IgD-negative memory B cell (primary cell): ENCODE measurements around the gene SLC6A13. TPM values are rescaled to one million over a fixed set of nuclear protein-coding genes. Genes with fewer than 3 reads are reported as not detected.
"Not testable (repeated sequence)": the region's sequence is repeated elsewhere in the genome, so short reads cannot be mapped to it uniquely, and the experiment has no call there.

Experiments
- H3K27ac Mint-ChIP-seq, 3 donors: one replicate each; pipeline ENCODE4 v1.8.0; 2020 to 2022; ENCODE audit warnings: mild to moderate bottlenecking in 3 of 3, mixed read lengths in 3 of 3, moderate library complexity in 1 of 3
- H3K27me3 Mint-ChIP-seq: one replicate; pipeline ENCODE4 v1.8.0; 2021; ENCODE audit warnings: mixed read lengths
- H3K36me3 Mint-ChIP-seq: one replicate; pipeline ENCODE4 v1.8.0; 2020; ENCODE audit warnings: mild to moderate bottlenecking, mixed read lengths
- H3K4me1 Mint-ChIP-seq, 3 donors: one replicate each; pipeline ENCODE4 v1.8.0; 2020 to 2022; ENCODE audit warnings: mixed read lengths in 3 of 3, mild to moderate bottlenecking in 1 of 3
- H3K4me3 Mint-ChIP-seq, 4 donors: one replicate each; pipeline ENCODE4 v1.8.0; 2020 to 2022; ENCODE audit warnings: mild to moderate bottlenecking in 4 of 4, mixed read lengths in 4 of 4, moderate library complexity in 3 of 4
- H3K9me3 Mint-ChIP-seq, 3 donors: one replicate each; pipeline ENCODE4 v1.8.0; 2020 to 2021; ENCODE audit warnings: mixed read lengths in 3 of 3, mild to moderate bottlenecking in 1 of 3
- polyA plus RNA-seq: library from polyadenylated mRNA; unstranded; fragments of 300-500 nt; fragmentation: Illumina TruSeq; gene quantifications from one replicate; pipeline ENCODE4 v1.2.3, GENCODE V29; 2021

The SLC6A13 gene
- polyA plus RNA-seq, 1 donor from 2014 or later, result not detected

DNA sequence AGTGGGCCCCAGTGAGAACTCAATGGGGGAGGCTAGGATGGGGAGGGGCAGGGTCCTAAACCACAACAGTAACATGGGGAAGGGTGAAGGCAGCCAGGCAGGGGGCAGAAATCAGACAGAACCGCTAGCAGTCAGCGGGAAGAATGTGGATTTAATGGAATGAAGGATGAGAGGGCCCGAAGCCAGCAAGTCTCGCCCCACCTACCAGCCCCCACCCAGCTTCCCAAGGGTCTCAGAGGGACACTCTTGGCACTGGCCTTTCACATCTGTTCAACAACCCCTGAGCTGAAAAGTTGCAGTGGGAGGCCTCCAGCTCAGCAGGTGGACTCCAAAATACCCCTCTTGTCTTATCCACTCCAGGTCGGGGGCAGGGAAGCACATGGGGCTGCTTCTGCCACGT is 42.1 kb downstream of the SLC6A13 start:
- H3K4me3 Mint-ChIP-seq, result no peak overlapping the region
- H3K27me3 Mint-ChIP-seq, result peaks cover 11% of the 10 kb centered on the region
- no peaks in the 10 kb centered on the region for H3K36me3 Mint-ChIP-seq
- H3K4me1 Mint-ChIP-seq, result peaks cover 0 to 1% (median 0%) of the 10 kb centered on the region in 3 donors
- peaks cover 0 to 1% (median 0%) of the 10 kb centered on the region in 3 donors for H3K9me3 Mint-ChIP-seq
- no peak overlapping the region for H3K27ac Mint-ChIP-seq

DNA sequence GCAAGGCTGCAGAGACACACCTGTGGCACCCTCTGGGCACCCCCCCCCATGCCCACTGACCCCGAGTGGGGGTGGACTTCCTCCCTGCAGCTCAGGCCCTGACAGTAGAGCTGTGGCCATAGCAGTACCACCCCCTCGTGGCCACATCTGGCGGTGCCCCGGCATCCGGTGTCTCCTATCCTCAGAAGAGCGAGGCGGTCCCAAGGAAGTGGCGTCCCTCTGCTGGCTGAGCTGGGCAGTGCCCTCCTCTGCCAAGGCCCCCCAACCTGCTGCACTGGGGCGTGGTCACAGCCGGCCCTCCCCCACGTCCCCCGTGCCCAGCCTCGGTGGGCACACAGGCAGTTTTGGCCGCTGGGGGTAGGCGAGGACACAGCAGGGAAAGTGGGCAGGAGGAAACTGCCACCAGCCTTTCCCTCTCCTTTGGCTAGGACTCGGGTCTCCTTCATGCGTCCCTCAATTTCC is 42.7 kb downstream of the SLC6A13 start:
- no peak overlapping the region for H3K27ac Mint-ChIP-seq
- H3K9me3 Mint-ChIP-seq, result peaks cover 0 to 1% (median 0%) of the 10 kb centered on the region in 3 donors
- H3K27me3 Mint-ChIP-seq, result peaks cover 10% of the 10 kb centered on the region
- no peaks in the 10 kb centered on the region for H3K36me3 Mint-ChIP-seq
- H3K4me1 Mint-ChIP-seq, result peaks cover 0 to 1% (median 0%) of the 10 kb centered on the region in 3 donors
- H3K4me3 Mint-ChIP-seq, result no peak overlapping the region

DNA sequence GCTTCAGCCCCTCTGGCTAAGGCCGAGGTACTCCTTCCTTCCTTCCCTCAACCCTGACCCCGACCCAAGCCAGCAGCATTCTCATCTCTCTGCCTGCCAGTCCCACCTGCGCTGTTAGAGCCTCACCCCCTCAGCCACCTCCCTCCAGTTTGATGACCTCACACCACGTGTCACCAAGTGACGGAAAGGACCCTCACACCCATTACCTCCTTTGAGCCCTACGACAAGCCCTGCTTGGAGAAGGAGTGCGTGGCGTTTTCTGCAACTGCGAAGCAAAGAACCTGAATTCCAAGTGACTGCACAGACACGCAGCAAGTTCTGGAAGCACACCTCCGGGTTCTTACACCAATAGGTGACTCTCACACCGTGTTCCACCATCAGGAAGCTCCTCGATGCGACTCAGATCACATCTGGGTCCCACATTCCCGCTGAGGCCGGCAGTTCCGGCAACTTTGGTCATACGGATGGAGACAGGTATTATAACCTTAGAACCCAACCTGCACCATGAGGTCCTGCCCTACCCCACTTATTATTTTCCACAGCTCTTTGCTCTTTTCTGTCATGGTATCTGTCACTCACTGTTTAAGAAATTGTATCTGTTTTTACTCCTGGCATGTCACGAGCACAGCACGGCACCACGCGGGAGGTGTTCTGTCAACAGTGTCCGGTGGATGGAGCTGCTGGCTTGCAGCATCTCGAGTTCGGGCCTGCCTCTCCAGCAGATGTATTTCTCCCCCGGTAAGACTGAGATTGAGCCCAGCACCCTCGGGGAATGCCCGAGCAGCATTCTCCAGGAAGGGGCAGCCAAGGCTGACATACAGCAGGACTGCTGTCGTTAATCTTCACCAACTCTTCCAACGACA is 43.7 kb downstream of the SLC6A13 start:
- H3K36me3 Mint-ChIP-seq, result no peaks in the 10 kb centered on the region
- H3K27ac Mint-ChIP-seq, result peak overlapping the region in 1 of 3 donors; percentile 43
- peaks cover 0 to 1% (median 0%) of the 10 kb centered on the region in 3 donors for H3K4me1 Mint-ChIP-seq
- H3K27me3 Mint-ChIP-seq, result peaks cover 9% of the 10 kb centered on the region
- peaks cover 0 to 1% (median 0%) of the 10 kb centered on the region in 3 donors for H3K9me3 Mint-ChIP-seq
- peak overlapping the region in 1 of 4 donors; percentile 54 for H3K4me3 Mint-ChIP-seq

DNA sequence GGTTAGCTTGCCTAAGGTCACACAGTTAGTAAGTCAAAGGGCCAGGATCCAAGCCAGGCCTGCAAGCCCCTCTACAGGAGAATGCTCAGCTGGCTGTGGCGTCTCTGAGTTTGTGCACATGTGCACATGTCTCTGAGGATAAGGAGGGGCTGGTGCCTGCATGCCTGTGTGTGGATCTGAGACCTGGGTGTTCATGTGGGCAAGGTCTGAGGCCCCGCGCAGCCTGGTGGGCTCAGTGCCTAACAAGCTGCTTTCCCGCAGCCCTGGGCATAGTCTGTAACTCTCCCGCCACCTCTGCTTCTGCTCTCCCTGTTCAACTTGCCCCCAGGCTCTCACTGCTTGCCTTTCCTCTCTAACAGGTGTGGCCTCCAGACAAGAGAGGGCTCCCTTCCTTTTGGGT is 44.4 kb downstream of the SLC6A13 start:
- Mint-ChIP-seq H3K4me1 (peaks cover 0 to 5% (median 3%) of the 10 kb centered on the region in 3 donors), H3K9me3 (peaks cover 0 to 1% (median 0%) of the 10 kb centered on the region in 3 donors), H3K27me3 (peaks cover 17% of the 10 kb centered on the region), H3K4me3 (no peak overlapping the region), H3K36me3 (no peaks in the 10 kb centered on the region), H3K27ac (no peak overlapping the region)

DNA sequence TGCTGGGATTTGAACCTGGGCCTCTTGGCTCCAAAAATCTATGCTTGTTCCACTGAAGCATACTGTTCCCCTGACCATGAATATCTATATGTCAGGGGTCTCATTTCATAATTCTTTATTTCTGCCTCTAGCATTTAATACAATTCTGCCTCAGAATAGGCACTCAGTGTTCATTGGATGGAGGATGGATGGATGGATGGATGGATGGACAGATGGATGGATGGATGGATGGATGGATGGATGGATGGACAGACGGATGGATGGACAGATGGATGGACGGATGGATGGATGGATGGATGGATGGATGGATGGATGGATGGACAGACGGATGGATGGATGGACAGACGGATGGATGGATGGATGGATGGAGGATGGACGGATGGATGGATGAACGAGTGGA is 45.6 kb downstream of the SLC6A13 start:
- not testable (repeated sequence) for H3K4me1 Mint-ChIP-seq, H3K27ac Mint-ChIP-seq, H3K9me3 Mint-ChIP-seq, H3K36me3 Mint-ChIP-seq
- Mint-ChIP-seq H3K27me3 (peaks cover 24% of the 10 kb centered on the region), H3K4me3 (peak overlapping the region in 1 of 4 donors; percentile 20)

DNA sequence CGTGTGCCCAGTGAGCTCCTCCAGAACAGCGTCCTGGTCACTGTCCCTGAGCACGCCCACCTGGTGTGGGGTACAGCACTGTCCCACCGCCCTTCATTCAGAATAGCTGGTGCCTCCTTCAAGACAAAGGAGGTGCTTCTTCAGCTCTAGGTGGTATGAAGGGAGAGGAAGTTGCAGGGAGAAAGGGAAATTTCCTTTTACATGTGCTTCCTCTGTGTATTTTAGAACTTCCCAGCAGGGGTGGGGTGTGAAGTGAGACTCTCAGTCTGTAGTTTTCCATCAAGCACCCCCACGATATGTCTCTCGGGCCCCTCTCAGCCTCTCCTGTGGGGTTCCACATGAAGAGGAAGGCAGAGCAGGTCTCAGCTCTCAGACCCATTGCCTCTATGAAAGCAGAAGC is 47.5 kb downstream of the SLC6A13 start:
- Mint-ChIP-seq H3K4me1 (peaks cover 0 to 8% (median 5%) of the 10 kb centered on the region in 3 donors), H3K36me3 (no peaks in the 10 kb centered on the region), H3K27me3 (peaks cover 33% of the 10 kb centered on the region), H3K4me3 (no peak overlapping the region), H3K27ac (no peak overlapping the region), H3K9me3 (peaks cover 0 to 1% (median 0%) of the 10 kb centered on the region in 3 donors)

DNA sequence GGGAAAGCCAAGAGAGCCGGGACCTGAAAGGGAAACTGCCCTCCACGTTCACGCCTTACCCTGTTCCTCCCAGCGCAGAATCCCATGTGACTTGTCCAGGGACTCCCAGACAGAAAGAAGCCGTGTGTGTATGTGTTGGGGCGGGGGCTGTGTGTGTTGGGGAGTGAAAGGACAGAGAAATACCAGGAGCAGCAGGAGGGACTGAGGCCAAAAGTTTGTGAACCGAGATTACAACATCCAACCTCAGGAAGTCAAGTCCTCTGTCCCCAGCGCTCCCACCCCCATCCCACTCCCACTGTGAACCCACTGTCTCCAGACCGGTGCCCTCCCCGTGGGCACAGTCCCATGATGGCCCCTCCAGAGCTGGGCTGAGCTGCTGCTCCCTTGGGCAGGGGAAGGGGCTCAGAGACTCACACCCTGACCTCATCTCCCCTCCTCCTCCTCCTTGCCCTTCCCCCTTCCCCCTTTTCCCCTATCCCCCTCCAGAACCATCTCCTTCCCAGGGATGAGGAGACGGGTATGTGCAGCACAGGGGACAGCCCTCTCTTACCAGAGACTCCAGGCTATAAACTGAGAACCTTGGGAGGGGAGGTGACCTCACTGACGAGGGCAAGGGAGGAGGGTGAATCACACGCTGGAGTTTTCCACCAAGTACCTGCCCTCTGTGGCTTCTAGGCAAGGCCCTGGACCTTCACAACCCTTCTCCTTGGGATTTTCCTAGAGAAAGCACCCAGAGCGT is 48.5 kb downstream of the SLC6A13 start, which contains the start of gene SLC6A12:
Gene SLC6A12 (minus strand): TSS at position 155 of the 739 bp plus-strand sequence. CDS start 4,171 bp downstream, outside the sequence.
- H3K9me3 Mint-ChIP-seq, result peaks cover 0 to 1% (median 0%) of the 10 kb centered on the region in 3 donors
- H3K4me3 Mint-ChIP-seq, result peak within 1 kb of the TSS in 2 of 4 donors; percentile 28 to 78
- H3K27ac Mint-ChIP-seq, result no peak within 1 kb of the TSS
- peaks cover 0 to 8% (median 5%) of the 10 kb centered on the region in 3 donors for H3K4me1 Mint-ChIP-seq
- peaks cover 37% of the 10 kb centered on the region for H3K27me3 Mint-ChIP-seq
- no peaks in the 10 kb centered on the region for H3K36me3 Mint-ChIP-seq

DNA sequence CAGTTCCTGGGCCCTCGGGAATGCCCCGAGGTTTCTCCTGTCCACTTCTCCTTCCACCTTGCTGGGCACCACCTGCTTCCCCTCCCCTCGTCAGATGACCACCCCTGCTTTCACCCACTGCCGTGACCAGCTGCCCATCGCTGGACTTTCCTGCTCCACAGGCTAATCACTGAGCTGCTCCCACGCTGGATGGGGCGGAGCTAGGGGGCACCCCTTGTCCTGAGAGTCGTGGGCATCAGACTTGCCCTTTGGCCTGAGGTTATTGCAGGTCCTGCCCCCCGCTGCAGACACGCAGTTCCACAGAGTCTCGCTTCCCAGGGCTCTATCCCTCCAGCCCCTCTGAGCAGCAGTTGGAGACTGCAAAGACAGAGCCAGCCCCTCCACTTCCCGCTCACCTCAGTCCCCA is 49.1 kb downstream of the SLC6A13 start:
- Mint-ChIP-seq H3K9me3 (peaks cover 0 to 1% (median 0%) of the 10 kb centered on the region in 3 donors), H3K36me3 (no peaks in the 10 kb centered on the region), H3K27ac (no peak overlapping the region), H3K27me3 (peaks cover 41% of the 10 kb centered on the region), H3K4me3 (peak overlapping the region in 1 of 4 donors; percentile 15), H3K4me1 (peaks cover 0 to 8% (median 5%) of the 10 kb centered on the region in 3 donors)

DNA sequence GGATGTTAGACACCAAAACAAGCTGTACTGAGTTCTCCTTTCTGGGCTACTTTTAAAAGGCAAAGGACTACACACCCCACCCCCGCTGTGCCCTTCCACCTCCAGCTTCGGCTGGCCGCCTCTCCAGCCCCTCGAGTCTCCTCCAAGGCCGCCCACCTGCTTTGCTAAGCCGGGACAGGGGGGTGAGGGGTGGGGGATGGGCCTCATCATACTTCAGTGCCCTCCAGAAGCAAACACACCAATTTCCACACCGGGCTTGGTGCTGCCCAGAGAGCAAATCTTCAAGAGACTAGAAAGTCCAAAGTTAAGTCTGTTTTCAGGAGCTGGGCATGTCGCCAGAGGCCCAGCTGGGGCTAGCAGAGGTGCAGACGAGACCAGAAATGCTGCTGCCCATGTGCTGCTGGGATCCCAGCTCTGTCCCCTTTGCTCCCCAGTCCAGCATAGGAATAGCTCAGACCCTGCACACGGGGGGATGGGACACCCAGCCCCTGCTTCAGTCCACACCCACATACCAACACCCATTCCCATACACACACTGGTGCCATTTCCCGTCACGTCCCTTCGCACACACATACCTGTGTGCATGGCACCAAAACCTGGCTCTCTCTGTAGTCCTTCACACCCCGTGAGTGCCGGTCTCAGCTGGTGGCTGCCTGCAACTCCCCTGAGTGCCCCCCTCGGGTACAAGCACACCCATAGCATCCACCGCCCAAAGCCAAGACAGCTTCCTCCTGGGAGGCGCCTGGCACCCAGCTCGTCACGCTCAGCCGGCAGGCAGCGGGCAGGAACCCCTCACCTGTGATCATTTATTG is 49.7 kb downstream of the SLC6A13 start:
- peaks cover 38% of the 10 kb centered on the region for H3K27me3 Mint-ChIP-seq
- H3K36me3 Mint-ChIP-seq, result no peaks in the 10 kb centered on the region
- H3K4me1 Mint-ChIP-seq, result peaks cover 0 to 8% (median 5%) of the 10 kb centered on the region in 3 donors
- no peak overlapping the region for H3K27ac Mint-ChIP-seq
- peak overlapping the region in 2 of 4 donors; percentile 28 to 74 for H3K4me3 Mint-ChIP-seq
- peaks cover 0 to 1% (median 0%) of the 10 kb centered on the region in 3 donors for H3K9me3 Mint-ChIP-seq

DNA sequence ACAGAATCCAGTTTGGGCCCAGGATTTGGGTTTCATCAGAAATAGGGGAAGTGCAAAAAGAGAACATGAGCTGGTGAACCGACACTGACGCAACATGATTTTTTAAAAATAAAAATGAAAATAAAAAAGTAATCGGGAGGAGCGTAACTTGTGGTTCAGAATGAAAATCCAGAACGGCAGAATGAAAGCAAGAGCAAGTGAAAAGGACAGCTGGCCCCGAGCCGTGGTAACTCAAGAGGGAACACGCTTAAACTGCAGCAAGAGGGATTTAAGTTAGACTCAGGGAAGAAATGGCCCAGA is 50.3 kb downstream of the SLC6A13 start:
- peaks cover 36% of the 10 kb centered on the region for H3K27me3 Mint-ChIP-seq

DNA sequence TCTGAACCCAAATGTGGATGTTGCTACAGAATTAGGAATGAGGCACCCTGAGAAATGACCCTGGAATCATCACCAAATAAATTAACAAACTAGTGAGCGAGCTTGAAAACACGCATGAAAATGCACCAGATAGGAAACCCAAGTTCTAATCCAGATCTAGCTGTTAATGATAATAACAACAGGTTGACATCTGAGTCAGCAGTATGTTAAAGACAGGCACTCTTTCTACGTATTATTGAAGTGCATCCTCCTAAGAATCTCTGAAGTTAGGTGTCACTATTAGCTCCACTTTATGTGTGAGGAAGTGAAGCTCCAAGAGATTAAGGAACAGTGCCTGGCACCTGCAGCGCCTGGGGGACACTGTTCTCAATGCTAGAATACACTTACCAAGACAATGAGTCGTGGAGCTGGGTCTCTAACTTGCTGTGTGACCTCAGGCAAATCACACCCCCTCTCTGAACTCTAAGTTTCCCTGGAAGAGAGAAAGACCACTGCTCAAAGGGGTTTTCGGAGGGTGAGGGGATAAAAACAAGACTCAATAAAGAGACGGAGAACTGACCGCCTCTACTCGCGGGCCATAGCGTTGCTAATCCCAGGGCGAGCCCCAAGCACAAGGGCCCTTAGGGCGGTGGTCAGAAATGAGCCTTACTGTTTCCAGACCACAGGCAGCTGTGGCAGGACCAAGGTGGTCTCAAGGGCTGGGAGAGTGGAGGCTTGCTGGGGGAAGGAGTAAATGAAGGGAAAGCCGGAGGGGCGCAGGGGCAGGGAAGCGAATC is 50.8 kb downstream of the SLC6A13 start:
- H3K27ac Mint-ChIP-seq, result peak overlapping the region in 1 of 3 donors; percentile 39

More for the DNA sequence above, 50.3 kb downstream of the SLC6A13 start:
- no peak overlapping the region for H3K27ac Mint-ChIP-seq
- H3K4me3 Mint-ChIP-seq, result peak overlapping the region in 2 of 4 donors; percentile 74 to 79
- H3K36me3 Mint-ChIP-seq, result no peaks in the 10 kb centered on the region
- H3K9me3 Mint-ChIP-seq, result peaks cover 0 to 1% (median 0%) of the 10 kb centered on the region in 3 donors
- H3K4me1 Mint-ChIP-seq, result peaks cover 0 to 8% (median 5%) of the 10 kb centered on the region in 3 donors

DNA sequence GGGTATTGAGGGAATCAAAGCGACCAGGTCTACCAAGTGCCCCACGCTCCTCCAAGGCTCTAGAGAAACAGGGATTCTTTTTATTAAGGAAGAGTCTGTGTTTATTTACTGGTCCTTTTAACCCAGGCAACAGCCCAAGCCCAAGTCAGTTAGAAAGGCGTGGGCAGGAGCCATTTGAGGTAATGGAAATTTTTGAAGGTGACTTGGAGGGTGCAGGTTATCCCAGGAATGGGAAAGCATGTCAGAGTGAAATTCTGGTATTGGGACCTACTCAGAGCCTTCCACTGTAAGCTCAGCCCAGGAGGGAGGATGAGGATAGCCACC is 51.5 kb downstream of the SLC6A13 start:
- Mint-ChIP-seq H3K4me1 (peaks cover 0 to 8% (median 5%) of the 10 kb centered on the region in 3 donors), H3K9me3 (peaks cover 0 to 4% (median under 1%) of the 10 kb centered on the region in 3 donors), H3K4me3 (no peak overlapping the region), H3K36me3 (peaks cover 3% of the 10 kb centered on the region), H3K27me3 (peaks cover 37% of the 10 kb centered on the region), H3K27ac (no peak overlapping the region)

More for the DNA sequence above, 50.8 kb downstream of the SLC6A13 start:
- peaks cover 3% of the 10 kb centered on the region for H3K36me3 Mint-ChIP-seq
- H3K9me3 Mint-ChIP-seq, result no peaks in the 10 kb centered on the region
- peak overlapping the region in 2 of 4 donors; percentile 17 to 79 for H3K4me3 Mint-ChIP-seq
- H3K4me1 Mint-ChIP-seq, result peaks cover 0 to 8% (median 5%) of the 10 kb centered on the region in 3 donors
- peaks cover 34% of the 10 kb centered on the region for H3K27me3 Mint-ChIP-seq

DNA sequence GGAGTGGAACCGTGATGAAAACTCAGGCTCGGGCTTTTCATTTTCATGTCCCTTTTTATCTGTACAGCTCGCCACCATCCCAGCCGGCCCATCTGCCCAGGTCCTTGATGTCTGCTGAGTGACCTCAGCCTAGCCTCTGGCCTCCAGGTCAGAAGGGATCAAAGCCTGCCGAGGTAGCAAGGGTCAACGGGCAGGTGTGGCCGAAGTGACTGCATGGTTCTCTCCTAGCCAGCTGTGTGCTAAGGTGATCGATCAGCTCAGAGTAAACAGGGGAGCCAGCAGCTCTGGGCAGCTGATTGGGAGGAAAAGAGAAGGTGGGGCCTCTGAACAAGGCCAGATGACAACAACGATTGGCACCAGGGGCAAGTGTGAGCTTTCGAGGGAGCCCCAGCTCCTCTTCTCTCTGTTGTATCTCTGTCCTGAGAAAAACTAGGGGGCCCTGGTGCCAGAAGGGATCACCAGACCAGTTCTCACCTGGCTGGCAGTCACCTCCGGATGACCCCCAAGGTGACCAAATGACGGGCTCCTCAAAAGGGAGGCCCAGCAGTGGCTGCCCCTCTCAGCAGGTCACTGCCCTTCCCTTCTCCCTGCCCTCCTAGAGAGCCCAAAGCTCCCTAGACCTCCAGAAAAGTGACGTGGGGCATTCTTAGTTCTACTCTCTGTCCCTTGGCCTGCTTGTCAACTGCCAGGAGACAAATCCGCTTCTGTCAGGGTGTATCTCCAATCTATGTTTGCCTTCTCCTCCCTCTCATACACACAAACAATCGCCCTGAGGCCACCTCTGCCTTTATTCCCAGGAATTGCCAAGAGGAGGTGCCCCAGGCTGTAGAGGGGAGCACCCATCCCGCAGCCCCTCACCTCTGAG is 52.1 kb downstream of the SLC6A13 start:
- H3K4me1 Mint-ChIP-seq, result peaks cover 0 to 8% (median 5%) of the 10 kb centered on the region in 3 donors
- peaks cover 0 to 7% (median 2%) of the 10 kb centered on the region in 3 donors for H3K9me3 Mint-ChIP-seq
- H3K27me3 Mint-ChIP-seq, result peaks cover 41% of the 10 kb centered on the region
- H3K36me3 Mint-ChIP-seq, result peaks cover 3% of the 10 kb centered on the region
- H3K4me3 Mint-ChIP-seq, result no peak overlapping the region
- no peak overlapping the region for H3K27ac Mint-ChIP-seq
